GM23248 (cell line): ENCODE data around the gene BARHL2. TPM values are rescaled to one million over a fixed set of nuclear protein-coding genes. Genes with fewer than 3 reads are reported as not detected.
A peak's percentile ranks its signal among the peaks of the same experiment; 100 is the strongest.

Experiments
- DNase-seq: peaks from one replicate; pipeline ENCODE4 v3.0.0-alpha.2; 2015
- H2AFZ ChIP-seq: fragments of 200-600 bp; sonication (generic); 2 replicates; pipeline ENCODE4 v1.6.1; 2016; ENCODE audit warnings: antibody characterized with exemption
- H3F3A ChIP-seq: fragments of 200-600 bp; sonication (generic); 2 replicates; pipeline ENCODE4 v1.6.1; 2016; ENCODE audit warnings: mild to moderate bottlenecking, antibody characterized with exemption, mixed run types; ENCODE audit not compliant: insufficient read depth
- H3K27ac ChIP-seq: fragments of 200-600 bp; sonication (generic); 2 replicates; pipeline ENCODE4 v1.5.1; 2016; ENCODE audit warnings: mild to moderate bottlenecking
- H3K27me3 ChIP-seq: fragments of 200-600 bp; sonication (generic); replicated peaks from 2 replicates; pipeline ENCODE4 v1.6.1; 2016; ENCODE audit warnings: mild to moderate bottlenecking; ENCODE audit not compliant: insufficient read depth
- H3K36me3 ChIP-seq: fragments of 200-600 bp; sonication (generic); 2 replicates; pipeline ENCODE4 v1.6.1; 2016; ENCODE audit warnings: low read depth, mild to moderate bottlenecking
- H3K4me1 ChIP-seq: fragments of 200-600 bp; sonication (generic); 2 replicates; pipeline ENCODE4 v1.6.1; 2016; ENCODE audit warnings: mild to moderate bottlenecking; ENCODE audit not compliant: insufficient read depth
- H3K4me2 ChIP-seq: fragments of 200-600 bp; sonication (generic); one replicate; pipeline ENCODE4 v1.6.1; 2016; ENCODE audit warnings: mild to moderate bottlenecking; ENCODE audit not compliant: unreplicated experiment
- H3K4me3 ChIP-seq: fragments of 200-600 bp; sonication (generic); 2 replicates; pipeline ENCODE4 v1.5.1; 2016; ENCODE audit warnings: mild to moderate bottlenecking
- H3K79me2 ChIP-seq: fragments of 200-600 bp; sonication (generic); 2 replicates; pipeline ENCODE4 v1.6.1; 2016; ENCODE audit warnings: mild to moderate bottlenecking; ENCODE audit not compliant: insufficient read depth
- H3K9ac ChIP-seq: fragments of 200-600 bp; sonication (generic); 2 replicates; pipeline ENCODE4 v1.6.1; 2016; ENCODE audit warnings: mild to moderate bottlenecking
- H3K9me2 ChIP-seq: fragments of 200-600 bp; sonication (generic); 2 replicates; pipeline ENCODE4 v1.6.1; 2016; ENCODE audit warnings: mixed run types, mild to moderate bottlenecking, moderate library complexity; ENCODE audit not compliant: insufficient read depth
- H3K9me3 ChIP-seq: fragments of 200-600 bp; sonication (generic); one replicate; pipeline ENCODE4 v1.6.1; 2017; ENCODE audit warnings: low read depth
- H4K20me1 ChIP-seq: fragments of 200-600 bp; sonication (generic); 2 replicates; pipeline ENCODE4 v1.6.0; 2016; ENCODE audit not compliant: insufficient read depth
- EZH2 ChIP-seq: fragments of 200-600 bp; sonication (generic); IDR thresholded peaks from 2 replicates; pipeline ENCODE4 v1.6.1; 2018; ENCODE audit warnings: antibody characterized with exemption, mild to moderate bottlenecking; ENCODE audit not compliant: insufficient read depth, poor library complexity, severe bottlenecking
- EZH2phosphoT487 ChIP-seq: fragments of 200-600 bp; sonication (generic); IDR thresholded peaks from 2 replicates; pipeline ENCODE4 v1.6.1; 2018; ENCODE audit warnings: antibody characterized with exemption, moderate library complexity, mild to moderate bottlenecking, low read depth; ENCODE audit not compliant: insufficient read depth
- WGBS, 2 experiments: methylation state at CpG; one replicate each; pipeline ENCODE4 v1.1.6; 2015 to 2017; ENCODE audit warnings: low lambda C conversion rate in 2 of 2, low coverage in 1 of 2; ENCODE audit errors: missing lambda C conversion rate in 2 of 2; 5-methylcytosine and 5-hydroxymethylcytosine counted together
- in situ Hi-C: fragments of 300-500 bp; cut with MboI; formaldehyde crosslinking; loops from 2 replicates; pipeline ENCODE4 v1.15.0; 2020
- polyA plus RNA-seq: library from polyadenylated mRNA; unstranded; fragments of >200 nt; fragmentation: Nextera tagmentation; extraction: Ambion mirVana; gene quantifications from 2 replicates; pipeline ENCODE4 v1.2.1, GENCODE V29; 2016
- total RNA-seq: library from RNA; depleted of rRNA; stranded (reverse); fragments of >200 nt; shearing (Covaris generic); gene quantifications from 2 replicates; pipeline ENCODE4 v1.2.3, GENCODE V29; 2014

BARHL2 gene
- total and polyA plus RNA-seq, 2 experiments from 2014 or later: not detected

GRCh38 chr1:90708826-90709225 lies 8.3 kb downstream of the BARHL2 start:
- H3K9me2 ChIP-seq: no peaks in the 10 kb centered on the region
- in situ Hi-C loops: no loop called here
- H4K20me1 ChIP-seq: no peaks in the 10 kb centered on the region
- H3K4me1 ChIP-seq: no peaks in the 10 kb centered on the region
- H3K9me3 ChIP-seq: no peaks in the 10 kb centered on the region
- 14 to 16% methylated on average over 2 of the region's 2 CpGs for WGBS, 2 experiments
- no peaks in the 10 kb centered on the region for H3F3A ChIP-seq
- no peak for DNase-seq
- TF ChIP-seq EZH2phosphoT487 (no peak), EZH2 (no peak)
- H3K4me3 ChIP-seq: no peak overlapping the region
- H3K79me2 ChIP-seq: no peaks in the 10 kb centered on the region
- no peaks in the 10 kb centered on the region for H3K36me3 ChIP-seq
- H3K4me2 ChIP-seq: no peak overlapping the region
- no peak overlapping the region for H2AFZ ChIP-seq
- no peak overlapping the region for H3K27ac ChIP-seq
- peaks cover 96% of the 10 kb centered on the region for H3K27me3 ChIP-seq
- no peak overlapping the region for H3K9ac ChIP-seq

GRCh38 chr1:90708236-90708786 lies 8.8 kb downstream of the BARHL2 start:
- in situ Hi-C loops: no loop called here
- H3K27ac ChIP-seq: no peak overlapping the region
- no peaks in the 10 kb centered on the region for H3K79me2 ChIP-seq
- TF ChIP-seq EZH2 (peak; percentile 8), EZH2phosphoT487 (no peak)
- no peaks in the 10 kb centered on the region for H4K20me1 ChIP-seq
- H3F3A ChIP-seq: no peaks in the 10 kb centered on the region
- no peaks in the 10 kb centered on the region for H3K4me1 ChIP-seq
- no peak overlapping the region for H3K4me3 ChIP-seq
- 10 to 12% methylated on average over 6 of the region's 6 CpGs for WGBS, 2 experiments
- no peak overlapping the region for H2AFZ ChIP-seq
- DNase-seq: no peak
- no peak overlapping the region for H3K9ac ChIP-seq
- H3K27me3 ChIP-seq: peaks cover 94% of the 10 kb centered on the region
- H3K9me2 ChIP-seq: no peaks in the 10 kb centered on the region
- H3K9me3 ChIP-seq: no peaks in the 10 kb centered on the region
- no peak overlapping the region for H3K4me2 ChIP-seq
- H3K36me3 ChIP-seq: no peaks in the 10 kb centered on the region

- Histone ChIP-seq H3K27ac (no peak overlapping the region), H3K36me3 (no peaks in the 10 kb centered on the region), H3K9ac (no peak overlapping the region), H4K20me1 (no peaks in the 10 kb centered on the region), H3K27me3 (peaks cover 84% of the 10 kb centered on the region), H3K9me3 (no peaks in the 10 kb centered on the region), H2AFZ (no peak overlapping the region), H3K79me2 (no peaks in the 10 kb centered on the region), H3K4me3 (peak overlapping the region; percentile 37), H3K4me2 (peak overlapping the region; percentile 51), H3F3A (no peaks in the 10 kb centered on the region), H3K4me1 (no peaks in the 10 kb centered on the region), H3K9me2 (no peaks in the 10 kb centered on the region)
- TF ChIP-seq EZH2 (no peak), EZH2phosphoT487 (no peak)
- peak; percentile 66 for DNase-seq
- 0 to 5% methylated on average over 18 to 21 of the region's 21 CpGs for WGBS, 2 experiments
- in situ Hi-C loops: no loop called here
These were observed 9.8 kb downstream of the BARHL2 start for GRCh38 chr1:90707363-90707710.

- no peak for TF ChIP-seq EZH2phosphoT487
- peak; percentile 67 for TF ChIP-seq EZH2
- peak; percentile 41 for DNase-seq
- 5 to 8% methylated on average over 59 to 73 of the region's 73 CpGs for WGBS, 2 experiments
- Histone ChIP-seq H2AFZ (no peak overlapping the region), H3K27me3 (peaks cover 78% of the 10 kb centered on the region), H3F3A (no peaks in the 10 kb centered on the region), H3K9ac (no peak overlapping the region), H3K4me3 (peak overlapping the region; percentile 37), H3K4me1 (no peaks in the 10 kb centered on the region), H3K27ac (no peak overlapping the region), H3K4me2 (peak overlapping the region; percentile 51), H3K9me2 (no peaks in the 10 kb centered on the region), H3K36me3 (no peaks in the 10 kb centered on the region), H4K20me1 (no peaks in the 10 kb centered on the region), H3K79me2 (no peaks in the 10 kb centered on the region), H3K9me3 (no peaks in the 10 kb centered on the region)
- in situ Hi-C loops: no loop called here
These were observed 10.4 kb downstream of the BARHL2 start for GRCh38 chr1:90706437-90707362.
